ENCODE results near the gene CDK5R2. TPM values are rescaled to one million over a fixed set of nuclear protein-coding genes. Genes with fewer than 3 reads are reported as not detected.

Gene CDK5R2
- total RNA-seq (ENCODE audit: unreplicated experiment): 46.1 TPM
- long read RNA-seq, partial matches to known transcripts: 0 of 1 reads
- long read RNA-seq, other reads (novel, unspliced or antisense): 0 of 1 reads

- H3K27ac Mint-ChIP-seq (ENCODE audit: unreplicated experiment): peak within 1 kb of the TSS; percentile 90
- H3K27me3 Mint-ChIP-seq (ENCODE audit: unreplicated experiment): peaks cover 24% of the 10 kb centered on the region
- peak; percentile 96 for DNase-seq
- no peak for TF ChIP-seq CTCF (IDR thresholded peaks at IDR 0.05; ENCODE audit: partially characterized antibody, unreplicated experiment)
- H3K36me3 Mint-ChIP-seq (ENCODE audit: unreplicated experiment): peaks cover 6% of the 10 kb centered on the region
- H3K4me3 Mint-ChIP-seq (ENCODE audit: unreplicated experiment): peak within 1 kb of the TSS; percentile 93
- H3K9me3 Mint-ChIP-seq (ENCODE audit: unreplicated experiment): peaks cover 23% of the 10 kb centered on the region
- peaks cover 23% of the 10 kb centered on the region for H3K4me1 Mint-ChIP-seq (ENCODE audit: low read depth, unreplicated experiment)
Observed at GRCh38 chr2:218959141-218959731, at the start of gene CDK5R2. TSS of gene CDK5R2 (plus strand) at chr2:218959666. CDS start at chr2:218959821, 155 bp downstream.

- DNase-seq: no peak
- no peaks in the 10 kb centered on the region for H3K36me3 Mint-ChIP-seq (ENCODE audit: unreplicated experiment)
- no peaks in the 10 kb centered on the region for H3K9me3 Mint-ChIP-seq (ENCODE audit: unreplicated experiment)
- H3K4me1 Mint-ChIP-seq (ENCODE audit: low read depth, unreplicated experiment): peaks cover 2% of the 10 kb centered on the region
- no peak for TF ChIP-seq CTCF (IDR thresholded peaks at IDR 0.05; ENCODE audit: partially characterized antibody, unreplicated experiment)
- H3K4me3 Mint-ChIP-seq (ENCODE audit: unreplicated experiment): no peak overlapping the region
- peaks cover 1% of the 10 kb centered on the region for H3K27me3 Mint-ChIP-seq (ENCODE audit: unreplicated experiment)
- no peak overlapping the region for H3K27ac Mint-ChIP-seq (ENCODE audit: unreplicated experiment)
Observed at GRCh38 chr2:218910741-218911140, 48.7 kb upstream of the CDK5R2 start.

- no peak for TF ChIP-seq CTCF (IDR thresholded peaks at IDR 0.05; ENCODE audit: partially characterized antibody, unreplicated experiment)
Observed at GRCh38 chr2:218920504-218920903, 39.0 kb upstream of the CDK5R2 start.

GRCh38 chr2:218924757-218925156 lies 34.7 kb upstream of the CDK5R2 start:
- Mint-ChIP-seq H3K4me3 (ENCODE audit: unreplicated experiment) (no peak overlapping the region), H3K9me3 (ENCODE audit: unreplicated experiment) (peaks cover under 1% of the 10 kb centered on the region), H3K4me1 (ENCODE audit: low read depth, unreplicated experiment) (no peaks in the 10 kb centered on the region), H3K36me3 (ENCODE audit: unreplicated experiment) (peaks cover 23% of the 10 kb centered on the region), H3K27ac (ENCODE audit: unreplicated experiment) (no peak overlapping the region), H3K27me3 (ENCODE audit: unreplicated experiment) (peaks cover 4% of the 10 kb centered on the region)
- DNase-seq: no peak
- TF ChIP-seq CTCF (IDR thresholded peaks at IDR 0.05; ENCODE audit: partially characterized antibody, unreplicated experiment): no peak

More at GRCh38 chr2:218920504-218920903, 39.0 kb upstream of the CDK5R2 start:
- no peak for DNase-seq
- Mint-ChIP-seq H3K27me3 (ENCODE audit: unreplicated experiment) (no peaks in the 10 kb centered on the region), H3K4me1 (ENCODE audit: low read depth, unreplicated experiment) (no peaks in the 10 kb centered on the region), H3K27ac (ENCODE audit: unreplicated experiment) (peak overlapping the region; percentile 48), H3K9me3 (ENCODE audit: unreplicated experiment) (no peaks in the 10 kb centered on the region), H3K4me3 (ENCODE audit: unreplicated experiment) (no peak overlapping the region), H3K36me3 (ENCODE audit: unreplicated experiment) (peaks cover 23% of the 10 kb centered on the region)

GRCh38 chr2:218925434-218925833 lies 34.0 kb upstream of the CDK5R2 start:
- H3K4me3 Mint-ChIP-seq (ENCODE audit: unreplicated experiment): no peak overlapping the region
- H3K4me1 Mint-ChIP-seq (ENCODE audit: low read depth, unreplicated experiment): no peaks in the 10 kb centered on the region
- TF ChIP-seq CTCF (IDR thresholded peaks at IDR 0.05; ENCODE audit: partially characterized antibody, unreplicated experiment): no peak
- peaks cover 5% of the 10 kb centered on the region for H3K9me3 Mint-ChIP-seq (ENCODE audit: unreplicated experiment)
- DNase-seq: no peak
- no peak overlapping the region for H3K27ac Mint-ChIP-seq (ENCODE audit: unreplicated experiment)
- H3K36me3 Mint-ChIP-seq (ENCODE audit: unreplicated experiment): peaks cover 30% of the 10 kb centered on the region
- H3K27me3 Mint-ChIP-seq (ENCODE audit: unreplicated experiment): peaks cover 7% of the 10 kb centered on the region

Measured in glutamatergic neuron (in vitro differentiated cells).